PC-3 (cell line): ENCODE data around the gene PPP1R1C.

Experiments
- CTCF ChIP-seq: fragments of 300-600 bp; sonication (generic); conservative IDR thresholded peaks from 2 replicates; pipeline ENCODE4 v1.5.1; 2017; ENCODE audit warnings: antibody characterized with exemption, low read depth, mild to moderate bottlenecking, low read length
- EZH2 ChIP-seq: fragments of 300-600 bp; sonication (generic); IDR thresholded peaks from one replicate; pipeline ENCODE4 v1.6.1; 2017; ENCODE audit warnings: antibody characterized with exemption, mild to moderate bottlenecking, low read length; ENCODE audit not compliant: unreplicated experiment

GRCh38 chr2:181977661-181978350, 7.8 kb upstream of the PPP1R1C start:
- TF ChIP-seq EZH2, result no peak
- no peak for TF ChIP-seq CTCF
